Mucosa of descending colon (tissue), 3 donors: ENCODE measurements around the gene OR51V1. TPM values are rescaled to one million over a fixed set of nuclear protein-coding genes. Genes with fewer than 3 reads are reported as not detected.

Source experiments
- ATAC-seq: fragments of 200-7000 bp; cut with Tn5 transposase; one replicate; pipeline ENCODE4 v1.9.1; 2020; ENCODE audit warnings: mild to moderate bottlenecking, moderate library complexity
- DNase-seq, 3 donors: peaks; one replicate each; pipeline ENCODE4 v3.0.0-alpha.2; 2020
- H3K36me3 ChIP-seq: fragments of 200-600 bp; one replicate; pipeline ENCODE4 v1.8.0; 2021; ENCODE audit warnings: low read depth, mild to moderate bottlenecking
- H3K4me1 ChIP-seq: fragments of 200-600 bp; one replicate; pipeline ENCODE4 v1.8.0; 2021; ENCODE audit warnings: low read depth, mild to moderate bottlenecking
- H3K4me3 ChIP-seq: fragments of 200-600 bp; one replicate; pipeline ENCODE4 v1.8.0; 2021; ENCODE audit warnings: mild to moderate bottlenecking
- H3K9me3 ChIP-seq: fragments of 200-600 bp; one replicate; pipeline ENCODE4 v1.8.0; 2021; ENCODE audit warnings: mild to moderate bottlenecking
- intact Hi-C, 2 donors: fragments of 100-400 bp; cut with DNase I in 1 of 2; cut with micrococcal nuclease in 1 of 2; formaldehyde crosslinking; loops; one replicate each; pipeline versions ENCODE4 v1.11.0 to v1.11.1; 2022; cut with DNase I, micrococcal nuclease
- total RNA-seq, 3 donors: library from RNA; stranded (reverse); fragmentation: NEBNext Ultra II Directional in 2 of 3; extraction: Animal tissue kit (Norgen Biotek cat#: 25700) in 2 of 3; gene quantifications; one replicate each; pipeline versions ENCODE4 v1.2.1 to v1.2.4, GENCODE V29; 2021 to 2023
- TF ChIP-seq, protein P1 (sequence below): fragments of 200-600 bp; IDR thresholded peaks from one replicate; pipeline ENCODE4 v1.8.0; 2022; ENCODE audit warnings: antibody characterized with exemption, mild to moderate bottlenecking
- donor health status: DM: no; HTN: no; CAD: no; lungs with moderate emphysema.
- donor health status: DM: no; HTN: no; CAD: no.
- donor health status: DM: no; HTN: yes; CAD: no.

Gene OR51V1
- total RNA-seq, 3 donors from 2014 or later = not detected

DNA sequence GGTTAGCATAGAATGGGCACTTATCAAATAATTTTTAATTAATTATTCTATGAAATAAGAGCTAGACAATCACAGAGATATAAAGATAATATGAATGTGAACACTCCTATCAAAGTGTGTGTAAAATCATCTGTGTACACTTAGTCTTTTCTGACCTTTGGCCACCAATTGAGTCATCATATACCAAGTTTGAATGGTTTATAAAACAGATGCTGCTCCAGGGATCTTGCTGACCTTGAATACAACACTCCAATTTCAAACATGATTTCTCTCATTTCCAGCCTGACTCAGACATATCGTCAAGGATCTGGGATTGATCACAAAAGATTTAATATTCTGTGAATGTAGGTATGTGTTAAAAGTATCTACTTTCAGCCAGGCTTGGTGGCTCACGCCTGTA, 2.9 kb upstream of the OR51V1 start:
- no peak for DNase-seq
- TF ChIP-seq, protein P1, sequence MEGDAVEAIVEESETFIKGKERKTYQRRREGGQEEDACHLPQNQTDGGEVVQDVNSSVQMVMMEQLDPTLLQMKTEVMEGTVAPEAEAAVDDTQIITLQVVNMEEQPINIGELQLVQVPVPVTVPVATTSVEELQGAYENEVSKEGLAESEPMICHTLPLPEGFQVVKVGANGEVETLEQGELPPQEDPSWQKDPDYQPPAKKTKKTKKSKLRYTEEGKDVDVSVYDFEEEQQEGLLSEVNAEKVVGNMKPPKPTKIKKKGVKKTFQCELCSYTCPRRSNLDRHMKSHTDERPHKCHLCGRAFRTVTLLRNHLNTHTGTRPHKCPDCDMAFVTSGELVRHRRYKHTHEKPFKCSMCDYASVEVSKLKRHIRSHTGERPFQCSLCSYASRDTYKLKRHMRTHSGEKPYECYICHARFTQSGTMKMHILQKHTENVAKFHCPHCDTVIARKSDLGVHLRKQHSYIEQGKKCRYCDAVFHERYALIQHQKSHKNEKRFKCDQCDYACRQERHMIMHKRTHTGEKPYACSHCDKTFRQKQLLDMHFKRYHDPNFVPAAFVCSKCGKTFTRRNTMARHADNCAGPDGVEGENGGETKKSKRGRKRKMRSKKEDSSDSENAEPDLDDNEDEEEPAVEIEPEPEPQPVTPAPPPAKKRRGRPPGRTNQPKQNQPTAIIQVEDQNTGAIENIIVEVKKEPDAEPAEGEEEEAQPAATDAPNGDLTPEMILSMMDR = no peak
- Histone ChIP-seq H3K4me3 (no peak overlapping the region), H3K9me3 (no peaks in the 10 kb centered on the region), H3K36me3 (no peaks in the 10 kb centered on the region), H3K4me1 (no peaks in the 10 kb centered on the region)
- intact Hi-C loops = no loop called here
- ATAC-seq = no peak

DNA sequence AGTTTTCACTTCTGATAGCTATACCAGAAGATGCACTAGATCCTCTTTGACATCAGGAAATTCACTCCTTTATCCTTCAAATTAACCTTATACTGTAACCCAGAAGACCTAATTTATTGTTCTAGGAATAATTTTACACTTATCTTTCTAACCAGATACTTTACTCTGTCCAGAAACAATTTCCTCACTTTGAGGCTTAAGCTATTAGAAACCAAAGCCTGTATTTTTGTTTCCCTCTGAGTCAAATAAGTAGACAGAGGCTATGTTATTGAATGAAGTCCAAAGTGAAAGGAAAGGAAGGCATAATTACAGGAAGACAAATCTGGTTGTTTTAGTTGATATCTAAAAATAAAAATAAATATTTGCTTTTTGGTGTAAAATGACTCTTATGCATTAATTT, 2.2 kb downstream of the OR51V1 start:
- Histone ChIP-seq H3K4me1 (no peaks in the 10 kb centered on the region), H3K4me3 (no peak overlapping the region), H3K36me3 (no peaks in the 10 kb centered on the region), H3K9me3 (no peaks in the 10 kb centered on the region)
- no peak for DNase-seq
- ATAC-seq = no peak
- TF ChIP-seq, protein P1 = no peak
- intact Hi-C loops = no loop called here

DNA sequence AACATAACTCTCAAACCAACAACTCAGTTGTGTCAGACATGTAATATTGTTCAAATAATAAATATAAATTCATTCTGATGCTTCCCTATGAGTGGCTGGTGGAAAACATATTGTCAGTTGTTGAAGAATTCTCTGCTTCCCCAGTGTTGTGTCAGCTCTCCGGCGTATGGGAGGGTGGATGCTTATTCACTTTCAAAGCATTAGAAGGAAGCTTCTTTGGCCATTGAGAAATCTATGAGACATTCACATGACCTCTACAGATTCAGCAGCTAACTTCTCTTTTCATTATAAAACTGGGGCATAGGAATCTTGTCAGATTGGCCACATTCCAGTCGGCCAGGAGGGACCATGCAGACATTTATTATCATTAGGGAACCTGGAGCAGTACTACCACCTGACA, 2.9 kb downstream of the OR51V1 start:
- DNase-seq (no peak), ATAC-seq (no peak)
- Histone ChIP-seq H3K36me3 (no peaks in the 10 kb centered on the region), H3K4me1 (no peaks in the 10 kb centered on the region), H3K9me3 (no peaks in the 10 kb centered on the region), H3K4me3 (no peak overlapping the region)
- TF ChIP-seq, protein P1 = no peak
- intact Hi-C loops = no loop called here

DNA sequence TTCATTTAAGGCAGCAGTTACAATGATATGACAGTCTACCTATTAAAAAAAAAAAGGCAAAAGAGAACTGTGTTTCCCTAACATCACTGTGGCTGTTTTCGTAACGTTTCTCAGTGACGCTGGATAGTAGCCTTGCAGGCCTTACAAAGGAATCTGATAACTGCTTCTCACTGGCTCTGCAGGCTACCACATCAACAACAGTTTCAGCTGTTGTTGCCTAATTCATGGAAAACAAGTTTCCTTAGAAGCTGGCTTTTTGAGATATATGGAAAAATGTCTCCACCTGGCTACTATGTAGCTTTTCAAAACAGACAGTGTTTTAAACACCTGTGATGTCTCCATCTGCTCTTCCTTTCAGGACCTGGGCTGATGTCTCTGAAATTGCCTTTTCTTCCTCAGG, 3.8 kb downstream of the OR51V1 start:
- TF ChIP-seq, protein P1 = no peak
- Histone ChIP-seq H3K36me3 (no peaks in the 10 kb centered on the region), H3K4me1 (no peaks in the 10 kb centered on the region), H3K9me3 (no peaks in the 10 kb centered on the region), H3K4me3 (no peak overlapping the region)
- no peak for ATAC-seq
- intact Hi-C loops = no loop called here
- no peak for DNase-seq

DNA sequence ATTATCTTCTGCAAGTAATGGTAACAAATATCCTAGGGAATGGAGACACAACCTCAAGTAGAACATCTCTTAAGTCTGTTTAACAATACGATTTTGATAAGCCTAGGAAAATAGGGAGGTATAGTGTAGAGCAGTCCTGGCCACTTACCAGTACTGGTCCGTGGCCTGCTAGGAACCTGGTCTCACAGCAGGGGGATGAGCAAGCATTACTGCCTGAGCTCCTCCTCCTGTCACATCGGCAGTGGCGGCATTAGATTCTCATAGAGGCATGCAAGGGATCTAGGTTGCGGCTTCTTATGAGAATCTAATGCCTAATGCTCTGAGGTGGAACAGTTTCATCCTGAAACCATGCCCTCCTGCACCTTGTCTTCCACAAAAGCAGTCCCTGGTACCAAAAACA, 4.4 kb downstream of the OR51V1 start:
- TF ChIP-seq, protein P1 = no peak
- intact Hi-C loops = no loop called here
- no peaks in the 10 kb centered on the region for H3K36me3 ChIP-seq
- H3K9me3 ChIP-seq = no peaks in the 10 kb centered on the region
- no peak for DNase-seq
- H3K4me3 ChIP-seq = no peak overlapping the region
- ATAC-seq = no peak
- no peaks in the 10 kb centered on the region for H3K4me1 ChIP-seq

DNA sequence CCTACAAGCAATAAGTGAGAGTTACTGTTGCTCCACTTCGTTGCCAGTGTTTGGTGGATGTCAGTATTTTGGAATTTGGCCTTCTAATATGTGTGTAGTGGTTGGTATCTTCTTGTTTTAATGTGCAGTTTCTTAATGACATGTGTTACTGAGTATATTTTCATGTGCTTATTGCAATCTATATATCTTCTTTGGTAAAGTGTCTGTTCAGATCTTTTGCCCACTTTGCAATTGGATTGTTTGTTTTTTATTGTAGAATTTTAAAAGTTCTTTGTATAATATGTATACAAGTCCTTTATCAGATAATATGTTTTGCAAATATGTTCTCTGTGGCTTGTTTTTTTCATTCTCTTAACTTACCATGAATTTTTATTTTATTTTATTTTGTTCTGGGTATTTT, 7.7 kb downstream of the OR51V1 start:
- peaks cover 4% of the 10 kb centered on the region for H3K9me3 ChIP-seq
- DNase-seq = no peak
- ATAC-seq = no peak
- TF ChIP-seq, protein P1 = no peak
- intact Hi-C loops = no loop called here
- no peaks in the 10 kb centered on the region for H3K4me1 ChIP-seq
- no peaks in the 10 kb centered on the region for H3K36me3 ChIP-seq
- H3K4me3 ChIP-seq = no peak overlapping the region
